Sigmoid colon (tissue), 7 donors: Measurements from ENCODE around the gene PRAF2. TPM values are rescaled to one million over a fixed set of nuclear protein-coding genes. Genes with fewer than 3 reads are reported as not detected.

ENCODE experiments used
- DNase-seq: peaks from one replicate; pipeline ENCODE4 v3.0.0-alpha.2; 2019
- H3K27ac ChIP-seq, 4 donors: fragments of 200-600 bp; sonication (generic); one replicate each; pipeline ENCODE4 v1.5.1; 2016 to 2019; ENCODE audit warnings: mild to moderate bottlenecking in 1 of 4
- H3K27me3 ChIP-seq, 3 donors: fragments of 200-600 bp; sonication (generic); one replicate each; pipeline ENCODE4 v1.5.1; 2019; ENCODE audit warnings: mild to moderate bottlenecking in 1 of 3
- H3K36me3 ChIP-seq, 4 donors: fragments of 200-600 bp; sonication (generic); one replicate each; pipeline ENCODE4 v1.5.1; 2016 to 2019
- H3K4me1 ChIP-seq, 4 donors: fragments of 200-600 bp; sonication (generic); one replicate each; pipeline ENCODE4 v1.5.1; 2017 to 2019
- H3K4me3 ChIP-seq, 4 donors: fragments of 200-600 bp; sonication (generic); one replicate each; pipeline ENCODE4 v1.5.1; 2017 to 2019; ENCODE audit warnings: mild to moderate bottlenecking in 2 of 4, moderate library complexity in 1 of 4
- H3K9me3 ChIP-seq, 4 donors: fragments of 200-600 bp in 3 of 4; sonication (generic) in 3 of 4; one replicate each; pipeline versions ENCODE4 v1.5.1 to v1.6.1; 2013 to 2019
- POLR2A ChIP-seq, 2 donors: fragments of 450-650 bp; IDR thresholded peaks; one replicate each; pipeline ENCODE4 v1.6.1; 2016; ENCODE audit warnings: antibody characterized with exemption in 2 of 2, mild to moderate bottlenecking in 2 of 2, moderate library complexity in 2 of 2
- POLR2AphosphoS5 ChIP-seq, 4 donors: sonication (generic); formaldehyde crosslinking; IDR thresholded peaks; one replicate each; pipeline ENCODE4 v1.6.1; 2017; ENCODE audit warnings: antibody characterized with exemption in 4 of 4
- WGBS, 2 donors: extraction: QIAGEN DNeasy Blood & Tissue Kit; methylation state at CpG; one replicate each; pipeline ENCODE4 v1.1.7; 2013; 5-methylcytosine and 5-hydroxymethylcytosine counted together
- intact Hi-C: fragments of 100-400 bp; cut with DNase I; formaldehyde crosslinking; loops from one replicate; pipeline ENCODE4 v1.15.1; 2023
- polyA plus RNA-seq, 3 donors: library from polyadenylated mRNA; stranded (reverse); fragments of 200-250 nt; gene quantifications; one replicate each; pipeline ENCODE4 v1.2.3, GENCODE V29; 2013
- small RNA-seq, 3 donors: library from RNA; depleted of rRNA; stranded (forward); fragments of <200 nt; gene quantifications; one replicate each; pipeline ENCODE3, GENCODE V24; 2016
- total RNA-seq, 4 donors: library from RNA; depleted of rRNA; stranded (reverse); fragments of >200 nt; gene quantifications; one replicate each; pipeline ENCODE4 v1.1.0, GENCODE V29; 2016
- donor health status: healthy with polysubstance abuse.
- donor health status: Bipolar disorder and iron deficiency.
- donor health status: healthy.

The PRAF2 gene
- total and polyA plus RNA-seq, 7 donors: 2.8 to 20.2 (median 18.2) TPM

- no peak overlapping the region for H3K4me3 ChIP-seq
- intact Hi-C loops: no loop called here
- peaks cover 8 to 49% (median 10%) of the 10 kb centered on the region in 4 donors for H3K36me3 ChIP-seq
- H3K27ac ChIP-seq: no peak overlapping the region
- no peaks in the 10 kb centered on the region for H3K27me3 ChIP-seq
- WGBS, 2 donors: 33 to 78% methylated on average over 6 of the region's 6 CpGs
- no peaks in the 10 kb centered on the region for H3K9me3 ChIP-seq
- DNase-seq: no peak
- TF ChIP-seq POLR2AphosphoS5 (IDR thresholded peaks at IDR 0.05) (peak in 1 of 4 donors; percentile 5), POLR2A (IDR thresholded peaks at IDR 0.05) (no peak)
- H3K4me1 ChIP-seq: peaks cover 0 to 15% (median 4%) of the 10 kb centered on the region in 4 donors
Observed at GRCh38 chrX:49029876-49030275, 43.9 kb downstream of the PRAF2 start.

Small RNA genes within 50 kb of the gene (small RNA-seq; reads per million reads assigned to genes)
- gene RNU4-52P: 0 to 0.44 (median 0.11) reads per million in 3 donors

Other genes with a start within 250 kb of the PRAF2 start
- not detected for gene ERAS, start 247.5 kb downstream of the PRAF2 start, total RNA-seq
- gene ERAS, start 247.5 kb downstream of the PRAF2 start, polyA plus RNA-seq: under 1 TPM in 1 of 3 donors, not detected in 2; 0.12 TPM
- 10 to 100 TPM in 3 of 4 donors, 1 to 10 TPM in 1; 4.1 to 25.7 (median 21.4) TPM for gene PCSK1N, start 238.4 kb downstream of the PRAF2 start, total RNA-seq
- 1 to 10 TPM; 2.3 to 6.9 (median 6.0) TPM for gene PCSK1N, start 238.4 kb downstream of the PRAF2 start, polyA plus RNA-seq
- gene TIMM17B, start 176.2 kb downstream of the PRAF2 start, total RNA-seq: 10 to 100 TPM; 37.7 to 59.6 (median 45.7) TPM
- gene TIMM17B, start 176.2 kb downstream of the PRAF2 start, polyA plus RNA-seq: 10 to 100 TPM; 38.4 to 63.1 (median 53.4) TPM
- gene PQBP1, start 176.1 kb downstream of the PRAF2 start, total RNA-seq: 100 to 1,000 TPM in 2 of 4 donors, 10 to 100 TPM in 2; 83.1 to 103 (median 94.9) TPM
- 10 to 100 TPM; 65.0 to 80.8 (median 77.5) TPM for gene PQBP1, start 176.1 kb downstream of the PRAF2 start, polyA plus RNA-seq
- 10 to 100 TPM in 1 of 4 donors, 1 to 10 TPM in 3; 5.6 to 20.2 (median 6.0) TPM for gene SLC35A2, start 162.4 kb downstream of the PRAF2 start, total RNA-seq
- gene SLC35A2, start 162.4 kb downstream of the PRAF2 start, polyA plus RNA-seq: 10 to 100 TPM in 1 of 3 donors, 1 to 10 TPM in 2; 6.0 to 43.9 (median 9.0) TPM
- gene PIM2, start 155.0 kb downstream of the PRAF2 start, total RNA-seq: 1 to 10 TPM; 2.4 to 6.9 (median 4.4) TPM
- gene PIM2, start 155.0 kb downstream of the PRAF2 start, polyA plus RNA-seq: 10 to 100 TPM in 1 of 3 donors, 1 to 10 TPM in 2; 6.6 to 42.0 (median 6.7) TPM
- gene OTUD5, start 116.4 kb downstream of the PRAF2 start, total RNA-seq: 10 to 100 TPM; 33.6 to 41.4 (median 38.0) TPM
- 10 to 100 TPM; 22.4 to 39.3 (median 24.6) TPM for gene OTUD5, start 116.4 kb downstream of the PRAF2 start, polyA plus RNA-seq
- 1 to 10 TPM in 3 of 4 donors, under 1 TPM in 1; 0.95 to 2.5 (median 1.3) TPM for gene KCND1, start 102.2 kb downstream of the PRAF2 start, total RNA-seq
- gene KCND1, start 102.2 kb downstream of the PRAF2 start, polyA plus RNA-seq: 1 to 10 TPM in 1 of 3 donors, not detected in 2; 1.7 TPM
- gene GRIPAP1, start 71.7 kb downstream of the PRAF2 start, total RNA-seq: 10 to 100 TPM; 19.7 to 63.1 (median 29.7) TPM
- 10 to 100 TPM; 14.4 to 42.0 (median 18.3) TPM for gene GRIPAP1, start 71.7 kb downstream of the PRAF2 start, polyA plus RNA-seq
- gene TFE3, start 30.6 kb downstream of the PRAF2 start, total RNA-seq: 10 to 100 TPM; 38.3 to 69.8 (median 56.0) TPM
- gene TFE3, start 30.6 kb downstream of the PRAF2 start, polyA plus RNA-seq: 10 to 100 TPM; 21.0 to 32.6 (median 30.9) TPM
- 1 to 10 TPM in 3 of 4 donors, under 1 TPM in 1; 0.71 to 3.9 (median 1.3) TPM for gene CCDC120, start 15.0 kb downstream of the PRAF2 start, total RNA-seq
- 1 to 10 TPM; 4.2 to 7.6 (median 4.2) TPM for gene CCDC120, start 15.0 kb downstream of the PRAF2 start, polyA plus RNA-seq
- 100 to 1,000 TPM in 1 of 4 donors, 10 to 100 TPM in 3; 78.5 to 102 (median 93.5) TPM for gene WDR45, start 5.9 kb upstream of the PRAF2 start, total RNA-seq
- 10 to 100 TPM; 49.5 to 57.1 (median 55.5) TPM for gene WDR45, start 5.9 kb upstream of the PRAF2 start, polyA plus RNA-seq
- 10 to 100 TPM; 14.4 to 25.0 (median 23.6) TPM for gene GPKOW, start 49.7 kb upstream of the PRAF2 start, total RNA-seq
- 10 to 100 TPM; 23.4 to 24.6 (median 24.3) TPM for gene GPKOW, start 49.7 kb upstream of the PRAF2 start, polyA plus RNA-seq
- 1 to 10 TPM; 1.4 to 3.1 (median 1.8) TPM for gene MAGIX, start 88.8 kb upstream of the PRAF2 start, total RNA-seq
- gene MAGIX, start 88.8 kb upstream of the PRAF2 start, polyA plus RNA-seq: 10 to 100 TPM in 2 of 3 donors, 1 to 10 TPM in 1; 7.7 to 24.0 (median 13.6) TPM
- 10 to 100 TPM; 39.0 to 65.1 (median 48.9) TPM for gene PLP2, start 97.9 kb upstream of the PRAF2 start, total RNA-seq
- 100 to 1,000 TPM in 1 of 3 donors, 10 to 100 TPM in 2; 61.7 to 185 (median 88.9) TPM for gene PLP2, start 97.9 kb upstream of the PRAF2 start, polyA plus RNA-seq
- gene PRICKLE3, start 112.4 kb upstream of the PRAF2 start, total RNA-seq: 10 to 100 TPM in 2 of 4 donors, 1 to 10 TPM in 2; 7.7 to 13.0 (median 10.4) TPM
- gene PRICKLE3, start 112.4 kb upstream of the PRAF2 start, polyA plus RNA-seq: 1 to 10 TPM; 4.8 to 9.8 (median 6.0) TPM
- 10 to 100 TPM in 2 of 4 donors, 1 to 10 TPM in 2; 4.1 to 14.6 (median 10.9) TPM for gene SYP, start 126.2 kb upstream of the PRAF2 start, total RNA-seq
- 10 to 100 TPM in 1 of 3 donors, 1 to 10 TPM in 2; 1.2 to 20.2 (median 1.4) TPM for gene SYP, start 126.2 kb upstream of the PRAF2 start, polyA plus RNA-seq
- under 1 TPM in 2 of 4 donors, not detected in 2; 0.14 to 0.16 TPM for gene CACNA1F, start 159.3 kb upstream of the PRAF2 start, total RNA-seq
- gene CACNA1F, start 159.3 kb upstream of the PRAF2 start, polyA plus RNA-seq: under 1 TPM in 2 of 3 donors, not detected in 1; under 0.01 to 0.70 TPM
- 10 to 100 TPM; 11.1 to 15.0 (median 12.6) TPM for gene CCDC22, start 161.5 kb upstream of the PRAF2 start, total RNA-seq
- 10 to 100 TPM in 1 of 3 donors, 1 to 10 TPM in 2; 9.0 to 16.1 (median 9.6) TPM for gene CCDC22, start 161.5 kb upstream of the PRAF2 start, polyA plus RNA-seq
- gene FOXP3, start 190.7 kb upstream of the PRAF2 start, total RNA-seq: not detected
- gene FOXP3, start 190.7 kb upstream of the PRAF2 start, polyA plus RNA-seq: 1 to 10 TPM in 1 of 3 donors, not detected in 2; 3.1 TPM
- gene PPP1R3F, start 195.8 kb upstream of the PRAF2 start, total RNA-seq: 10 to 100 TPM in 2 of 4 donors, 1 to 10 TPM in 2; 8.6 to 13.7 (median 10.1) TPM
- gene PPP1R3F, start 195.8 kb upstream of the PRAF2 start, polyA plus RNA-seq: 1 to 10 TPM; 2.2 to 5.4 (median 3.9) TPM
- not detected for gene GAGE10, start 229.6 kb upstream of the PRAF2 start, total RNA-seq
- not detected for gene GAGE10, start 229.6 kb upstream of the PRAF2 start, polyA plus RNA-seq
- not detected for gene GAGE12J, start 248.0 kb upstream of the PRAF2 start, total RNA-seq
- gene GAGE12J, start 248.0 kb upstream of the PRAF2 start, polyA plus RNA-seq: not detected